Neural cell (in vitro differentiated cells): ENCODE data around the gene LYSMD1. TPM values are rescaled to one million over a fixed set of nuclear protein-coding genes. Genes with fewer than 3 reads are reported as not detected.

Experiments used
- H2AFZ ChIP-seq: fragments of 200-600, 300-800 bp; sonication (generic), shearing (Covaris generic); 2 replicates; pipeline ENCODE4 v1.6.0; 2014; ENCODE audit warnings: low read depth, mild to moderate bottlenecking, antibody characterized with exemption, low read length, moderate library complexity
- H3F3A ChIP-seq: fragments of 200-600 bp; shearing (Covaris generic); 2 replicates; pipeline ENCODE4 v1.6.1; 2016; ENCODE audit warnings: mild to moderate bottlenecking, moderate library complexity, mixed read lengths, antibody characterized with exemption, low read length; ENCODE audit not compliant: insufficient read depth, poor library complexity, severe bottlenecking
- H3K27ac ChIP-seq: fragments of 200-600, 300-800 bp; sonication (generic), shearing (Covaris generic); 2 replicates; pipeline ENCODE4 v1.5.1; 2014; ENCODE audit warnings: mild to moderate bottlenecking, low read length, moderate library complexity
- H3K27me3 ChIP-seq: fragments of 300-800, 200-600 bp; sonication (generic), shearing (Covaris generic); 2 replicates; pipeline ENCODE4 v1.6.0; 2014; ENCODE audit warnings: mild to moderate bottlenecking, low read depth, low read length, moderate library complexity; ENCODE audit not compliant: insufficient read depth
- H3K36me3 ChIP-seq: fragments of 300-800, 200-600 bp; sonication (generic), shearing (Covaris generic); 2 replicates; pipeline ENCODE4 v1.5.1; 2014; ENCODE audit warnings: mild to moderate bottlenecking, antibody characterized with exemption, low read length, moderate library complexity; ENCODE audit not compliant: insufficient read depth
- H3K4me2 ChIP-seq: fragments of 300-800, 200-600 bp; sonication (generic), shearing (Covaris generic); 2 replicates; pipeline ENCODE4 v1.6.0; 2014; ENCODE audit warnings: mild to moderate bottlenecking, low read length
- H3K4me3 ChIP-seq: fragments of 300-800, 200-600 bp; sonication (generic), shearing (Covaris generic); 2 replicates; pipeline ENCODE4 v1.5.1; 2014; ENCODE audit warnings: mild to moderate bottlenecking, low read length, moderate library complexity
- H3K79me2 ChIP-seq: fragments of 200-600 bp; shearing (Covaris generic); replicated peaks from 2 replicates; pipeline ENCODE4 v1.6.0; 2014; ENCODE audit warnings: mild to moderate bottlenecking, low read length, moderate library complexity; ENCODE audit not compliant: insufficient read depth
- H3K9ac ChIP-seq: fragments of 300-800, 200-600 bp; sonication (generic), shearing (Covaris generic); 2 replicates; pipeline ENCODE4 v1.6.1; 2016; ENCODE audit warnings: mild to moderate bottlenecking, low read length, mixed read lengths
- H3K9me2 ChIP-seq: fragments of 200-600 bp; shearing (Covaris generic); 2 replicates; pipeline ENCODE4 v1.6.1; 2016; ENCODE audit warnings: mild to moderate bottlenecking, low read length, mixed read lengths; ENCODE audit not compliant: insufficient read depth
- H3K9me3 ChIP-seq: fragments of 200-600, 300-800 bp; sonication (generic), shearing (Covaris generic); 2 replicates; pipeline ENCODE4 v1.6.1; 2016; ENCODE audit warnings: mild to moderate bottlenecking, mixed run types, low read length, moderate library complexity, mixed read lengths
- H4K20me1 ChIP-seq: fragments of 200-600 bp; shearing (Covaris generic); 2 replicates; pipeline ENCODE4 v1.6.1; 2016; ENCODE audit warnings: mild to moderate bottlenecking, mixed run types; ENCODE audit not compliant: insufficient read depth
- EP300 ChIP-seq: fragments of 450-650 bp; conservative IDR thresholded peaks from 2 replicates; pipeline ENCODE4 v1.6.1; 2014; ENCODE audit warnings: antibody characterized with exemption, mild to moderate bottlenecking, moderate library complexity; ENCODE audit not compliant: poor library complexity, severe bottlenecking
- EZH2 ChIP-seq: fragments of 200-600, 300-800 bp; shearing (Covaris generic), sonication (generic); IDR thresholded peaks from 2 replicates; pipeline ENCODE4 v1.6.1; 2014; ENCODE audit warnings: antibody characterized with exemption, low read length, borderline replicate concordance, mild to moderate bottlenecking; ENCODE audit not compliant: insufficient read depth, poor library complexity, severe bottlenecking
- MXI1 ChIP-seq: fragments of 450-650 bp; conservative IDR thresholded peaks from 2 replicates; pipeline ENCODE4 v1.6.1; 2014; ENCODE audit warnings: antibody characterized with exemption, mild to moderate bottlenecking; ENCODE audit not compliant: poor library complexity, severe bottlenecking
- POLR2AphosphoS5 ChIP-seq: IDR thresholded peaks from 2 replicates; pipeline ENCODE4 v1.6.1; 2012
- RAD21 ChIP-seq: fragments of 450-650 bp; conservative IDR thresholded peaks from 2 replicates; pipeline ENCODE4 v1.6.1; 2014; ENCODE audit warnings: antibody characterized with exemption, mild to moderate bottlenecking, moderate library complexity
- SMC3 ChIP-seq: fragments of 450-650 bp; conservative IDR thresholded peaks from 2 replicates; pipeline ENCODE4 v1.6.1; 2014; ENCODE audit warnings: antibody characterized with exemption, mild to moderate bottlenecking, moderate library complexity; ENCODE audit not compliant: poor library complexity
- TAF1 ChIP-seq: IDR thresholded peaks from 2 replicates; pipeline ENCODE4 v1.6.1; 2012; ENCODE audit warnings: low read depth
- polyA plus RNA-seq: library from polyadenylated mRNA; depleted of rRNA; stranded (reverse); fragments of >200 nt; gene quantifications from 2 replicates; pipeline ENCODE4 v1.2.3, GENCODE V29; 2014
- TF ChIP-seq, protein P1 (sequence below): fragments of 450-650 bp; IDR thresholded peaks from 2 replicates; pipeline ENCODE4 v1.5.1; 2014; ENCODE audit warnings: antibody characterized with exemption, mild to moderate bottlenecking, moderate library complexity; ENCODE audit not compliant: poor library complexity, severe bottlenecking
- TF ChIP-seq, protein P2 (sequence below): IDR thresholded peaks from 2 replicates; pipeline ENCODE4 v1.6.1; 2012; ENCODE audit warnings: borderline replicate concordance

Gene LYSMD1
- polyA plus RNA-seq, 1 donor from 2014 or later: 16.0 TPM

DNA sequence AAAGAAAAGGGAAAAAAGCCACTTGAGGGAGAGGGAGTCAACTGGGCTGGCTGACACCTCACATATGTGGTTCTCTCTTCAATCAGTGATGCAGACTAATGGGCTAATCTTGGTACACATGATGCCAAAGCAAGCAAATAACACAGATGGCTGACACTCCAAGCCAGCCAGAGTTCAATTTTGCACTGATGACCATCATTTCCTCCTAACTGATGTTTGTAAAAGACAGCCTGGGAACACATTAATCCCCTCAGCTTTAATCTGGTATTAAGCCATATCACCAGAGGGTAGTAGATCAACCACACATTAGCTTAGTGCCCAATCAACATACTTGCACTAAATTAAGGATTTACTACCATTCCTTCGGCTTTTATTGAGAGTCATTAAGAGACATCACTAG lies 21.5 kb upstream of the LYSMD1 start:
- no peak overlapping the region for H3K27ac ChIP-seq

DNA sequence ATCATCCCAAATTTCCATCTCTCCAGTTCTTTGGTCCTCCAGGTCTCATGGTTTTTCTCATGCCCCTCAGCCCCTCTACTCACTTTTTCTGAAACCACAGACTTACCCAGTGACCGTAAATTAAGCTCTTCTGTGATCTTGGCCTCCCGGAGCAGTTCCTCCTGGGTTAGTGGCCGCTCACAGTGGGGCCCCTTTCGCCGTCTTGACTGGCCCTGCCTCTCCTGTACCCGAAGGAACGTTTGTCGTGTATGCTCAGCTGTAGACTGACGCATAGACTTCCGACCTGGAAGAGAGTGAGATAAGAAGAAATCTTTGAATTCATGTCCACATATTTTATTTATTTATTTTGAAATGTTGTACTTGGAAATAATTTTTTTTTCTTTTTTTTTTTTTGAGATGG lies 18.5 kb upstream of the LYSMD1 start:
- H3K79me2 ChIP-seq: peaks cover 25% of the 10 kb centered on the region
- no peaks in the 10 kb centered on the region for H4K20me1 ChIP-seq
- H3K27ac ChIP-seq: no peak overlapping the region
- H3K9me2 ChIP-seq: no peaks in the 10 kb centered on the region
- TF ChIP-seq EP300 (no peak), SMC3 (no peak), RAD21 (no peak), TAF1 (no peak)
- TF ChIP-seq, protein P1, sequence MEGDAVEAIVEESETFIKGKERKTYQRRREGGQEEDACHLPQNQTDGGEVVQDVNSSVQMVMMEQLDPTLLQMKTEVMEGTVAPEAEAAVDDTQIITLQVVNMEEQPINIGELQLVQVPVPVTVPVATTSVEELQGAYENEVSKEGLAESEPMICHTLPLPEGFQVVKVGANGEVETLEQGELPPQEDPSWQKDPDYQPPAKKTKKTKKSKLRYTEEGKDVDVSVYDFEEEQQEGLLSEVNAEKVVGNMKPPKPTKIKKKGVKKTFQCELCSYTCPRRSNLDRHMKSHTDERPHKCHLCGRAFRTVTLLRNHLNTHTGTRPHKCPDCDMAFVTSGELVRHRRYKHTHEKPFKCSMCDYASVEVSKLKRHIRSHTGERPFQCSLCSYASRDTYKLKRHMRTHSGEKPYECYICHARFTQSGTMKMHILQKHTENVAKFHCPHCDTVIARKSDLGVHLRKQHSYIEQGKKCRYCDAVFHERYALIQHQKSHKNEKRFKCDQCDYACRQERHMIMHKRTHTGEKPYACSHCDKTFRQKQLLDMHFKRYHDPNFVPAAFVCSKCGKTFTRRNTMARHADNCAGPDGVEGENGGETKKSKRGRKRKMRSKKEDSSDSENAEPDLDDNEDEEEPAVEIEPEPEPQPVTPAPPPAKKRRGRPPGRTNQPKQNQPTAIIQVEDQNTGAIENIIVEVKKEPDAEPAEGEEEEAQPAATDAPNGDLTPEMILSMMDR: no peak
- TF ChIP-seq, protein P2, sequence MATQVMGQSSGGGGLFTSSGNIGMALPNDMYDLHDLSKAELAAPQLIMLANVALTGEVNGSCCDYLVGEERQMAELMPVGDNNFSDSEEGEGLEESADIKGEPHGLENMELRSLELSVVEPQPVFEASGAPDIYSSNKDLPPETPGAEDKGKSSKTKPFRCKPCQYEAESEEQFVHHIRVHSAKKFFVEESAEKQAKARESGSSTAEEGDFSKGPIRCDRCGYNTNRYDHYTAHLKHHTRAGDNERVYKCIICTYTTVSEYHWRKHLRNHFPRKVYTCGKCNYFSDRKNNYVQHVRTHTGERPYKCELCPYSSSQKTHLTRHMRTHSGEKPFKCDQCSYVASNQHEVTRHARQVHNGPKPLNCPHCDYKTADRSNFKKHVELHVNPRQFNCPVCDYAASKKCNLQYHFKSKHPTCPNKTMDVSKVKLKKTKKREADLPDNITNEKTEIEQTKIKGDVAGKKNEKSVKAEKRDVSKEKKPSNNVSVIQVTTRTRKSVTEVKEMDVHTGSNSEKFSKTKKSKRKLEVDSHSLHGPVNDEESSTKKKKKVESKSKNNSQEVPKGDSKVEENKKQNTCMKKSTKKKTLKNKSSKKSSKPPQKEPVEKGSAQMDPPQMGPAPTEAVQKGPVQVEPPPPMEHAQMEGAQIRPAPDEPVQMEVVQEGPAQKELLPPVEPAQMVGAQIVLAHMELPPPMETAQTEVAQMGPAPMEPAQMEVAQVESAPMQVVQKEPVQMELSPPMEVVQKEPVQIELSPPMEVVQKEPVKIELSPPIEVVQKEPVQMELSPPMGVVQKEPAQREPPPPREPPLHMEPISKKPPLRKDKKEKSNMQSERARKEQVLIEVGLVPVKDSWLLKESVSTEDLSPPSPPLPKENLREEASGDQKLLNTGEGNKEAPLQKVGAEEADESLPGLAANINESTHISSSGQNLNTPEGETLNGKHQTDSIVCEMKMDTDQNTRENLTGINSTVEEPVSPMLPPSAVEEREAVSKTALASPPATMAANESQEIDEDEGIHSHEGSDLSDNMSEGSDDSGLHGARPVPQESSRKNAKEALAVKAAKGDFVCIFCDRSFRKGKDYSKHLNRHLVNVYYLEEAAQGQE: no peak
- H2AFZ ChIP-seq: no peak overlapping the region
- H3F3A ChIP-seq: no peaks in the 10 kb centered on the region
- H3K4me3 ChIP-seq: no peak overlapping the region
- H3K9ac ChIP-seq: no peak overlapping the region
- no peaks in the 10 kb centered on the region for H3K27me3 ChIP-seq
- H3K36me3 ChIP-seq: no peaks in the 10 kb centered on the region
- H3K9me3 ChIP-seq: no peaks in the 10 kb centered on the region
- H3K4me2 ChIP-seq: no peak overlapping the region

More for the DNA sequence above, 21.5 kb upstream of the LYSMD1 start:
- H3K27me3 ChIP-seq: no peaks in the 10 kb centered on the region
- no peak overlapping the region for H3K9ac ChIP-seq
- TF ChIP-seq SMC3: no peak
- TF ChIP-seq, protein P1: no peak
- TF ChIP-seq RAD21: no peak
- no peak for TF ChIP-seq EP300
- no peak for TF ChIP-seq EZH2
- TF ChIP-seq POLR2AphosphoS5: no peak
- TF ChIP-seq, protein P2: no peak
- no peak for TF ChIP-seq MXI1
- TF ChIP-seq TAF1: no peak
- no peaks in the 10 kb centered on the region for H4K20me1 ChIP-seq
- no peaks in the 10 kb centered on the region for H3F3A ChIP-seq
- H3K9me2 ChIP-seq: no peaks in the 10 kb centered on the region
- H3K4me3 ChIP-seq: no peak overlapping the region
- H2AFZ ChIP-seq: no peak overlapping the region
- H3K79me2 ChIP-seq: peaks cover 28% of the 10 kb centered on the region
- H3K9me3 ChIP-seq: no peaks in the 10 kb centered on the region
- no peak overlapping the region for H3K4me2 ChIP-seq
- no peaks in the 10 kb centered on the region for H3K36me3 ChIP-seq
